Tibial nerve (tissue), 4 donors: ENCODE measurements around the gene HOXA4. TPM values are rescaled to one million over a fixed set of nuclear protein-coding genes. Genes with fewer than 3 reads are reported as not detected.
A peak's percentile ranks its signal among the peaks of the same experiment; 100 is the strongest.

Source experiments
- DNase-seq, 2 donors: peaks; one replicate each; pipeline ENCODE4 v3.0.0-alpha.2; 2019; ENCODE audit warnings: low spot score in 2 of 2
- H3K27ac ChIP-seq, 4 donors: fragments of 200-600 bp; sonication (generic) in 3 of 4; one replicate each; pipeline ENCODE4 v1.5.1; 2017 to 2019; ENCODE audit warnings: mild to moderate bottlenecking in 1 of 4
- H3K27me3 ChIP-seq, 2 donors: fragments of 200-600 bp; sonication (generic) in 1 of 2; one replicate each; pipeline versions ENCODE4 v1.5.1 to v1.6.0; 2017 to 2019
- H3K36me3 ChIP-seq, 3 donors: fragments of 200-600 bp; sonication (generic); one replicate each; pipeline ENCODE4 v1.5.1; 2018 to 2019
- H3K4me1 ChIP-seq, 4 donors: fragments of 200-600 bp; sonication (generic) in 3 of 4; one replicate each; pipeline ENCODE4 v1.5.1; 2017 to 2019
- H3K4me3 ChIP-seq, 4 donors: fragments of 200-600 bp; sonication (generic) in 3 of 4; one replicate each; pipeline ENCODE4 v1.5.1; 2017 to 2019; ENCODE audit warnings: mild to moderate bottlenecking in 1 of 4, moderate library complexity in 1 of 4
- H3K9me3 ChIP-seq, 4 donors: fragments of 200-600 bp; sonication (generic) in 3 of 4; one replicate each; pipeline ENCODE4 v1.5.1; 2017 to 2019
- CTCF ChIP-seq, 5 experiments: fragments of 200-600 bp in 3 of 5; fragments of 450-650 bp in 2 of 5; sonication (generic) in 3 of 5; IDR thresholded peaks; one replicate each; pipeline ENCODE4 v1.5.1; 2016 to 2019; ENCODE audit warnings: antibody characterized with exemption in 5 of 5, mild to moderate bottlenecking in 3 of 5, moderate library complexity in 2 of 5
- EP300 ChIP-seq, 2 donors: sonication (generic); formaldehyde crosslinking; IDR thresholded peaks; one replicate each; pipeline ENCODE4 v1.6.1; 2017; ENCODE audit warnings: antibody characterized with exemption in 2 of 2, mild to moderate bottlenecking in 1 of 2
- POLR2A ChIP-seq, 2 donors: fragments of 450-650 bp; IDR thresholded peaks; one replicate each; pipeline ENCODE4 v1.6.1; 2017; ENCODE audit warnings: antibody characterized with exemption in 2 of 2, mild to moderate bottlenecking in 2 of 2, moderate library complexity in 2 of 2
- WGBS, 2 donors: methylation state at CpG; one replicate each; pipeline ENCODE4 v1.1.5; 2018; 5-methylcytosine and 5-hydroxymethylcytosine counted together
- total RNA-seq, 4 donors: library from RNA; depleted of rRNA; stranded (reverse); fragments of >200 nt; gene quantifications; one replicate each; pipeline ENCODE4 v1.1.0, GENCODE V29; 2016

Gene HOXA4
- total RNA-seq, 4 donors from 2014 or later: 4.4 to 6.3 (median 4.7) TPM

GRCh38 chr7:27118580-27118979, 12.0 kb downstream of the HOXA4 start:
- H3K27ac ChIP-seq: peak overlapping the region in 1 of 4 donors; percentile 29
- WGBS, 2 donors: 47 to 52% methylated on average over 3 of the region's 3 CpGs
- no peak for DNase-seq
- no peak overlapping the region for H3K4me3 ChIP-seq
- H3K36me3 ChIP-seq: peaks cover 0 to 16% (median 0%) of the 10 kb centered on the region in 3 donors
- peaks cover 0 to 52% (median 1%) of the 10 kb centered on the region in 4 donors for H3K4me1 ChIP-seq
- peaks cover 0 to 40% of the 10 kb centered on the region in 2 donors for H3K27me3 ChIP-seq
- H3K9me3 ChIP-seq: no peaks in the 10 kb centered on the region
- TF ChIP-seq CTCF (IDR thresholded peaks at IDR 0.05) (no peak), POLR2A (IDR thresholded peaks at IDR 0.05) (no peak), EP300 (IDR thresholded peaks at IDR 0.05) (no peak)

GRCh38 chr7:27117887-27118491, 12.6 kb downstream of the HOXA4 start:
- H3K27me3 ChIP-seq: peaks cover 0 to 40% of the 10 kb centered on the region in 2 donors
- H3K9me3 ChIP-seq: no peaks in the 10 kb centered on the region

GRCh38 chr7:27116962-27117886, 13.3 kb downstream of the HOXA4 start:
- Histone ChIP-seq H3K27me3 (peaks cover 0 to 47% of the 10 kb centered on the region in 2 donors), H3K4me1 (peaks cover 0 to 54% (median 1%) of the 10 kb centered on the region in 4 donors), H3K27ac (peak overlapping the region in 3 of 4 donors; percentile 19 to 83 (median 29)), H3K4me3 (peak overlapping the region in 1 of 4 donors; percentile 4), H3K9me3 (no peaks in the 10 kb centered on the region), H3K36me3 (peaks cover 0 to 11% (median 0%) of the 10 kb centered on the region in 3 donors)
- TF ChIP-seq POLR2A (IDR thresholded peaks at IDR 0.05) (no peak), EP300 (IDR thresholded peaks at IDR 0.05) (no peak), CTCF (IDR thresholded peaks at IDR 0.05) (no peak)
- 76 to 78% methylated on average over 12 of the region's 12 CpGs for WGBS, 2 donors
- DNase-seq: no peak

More at GRCh38 chr7:27117887-27118491, 12.6 kb downstream of the HOXA4 start:
- Histone ChIP-seq H3K4me3 (peak overlapping the region in 1 of 4 donors; percentile 4), H3K36me3 (peaks cover 0 to 16% (median 0%) of the 10 kb centered on the region in 3 donors), H3K4me1 (peaks cover 0 to 52% (median 1%) of the 10 kb centered on the region in 4 donors), H3K27ac (peak overlapping the region in 3 of 4 donors; percentile 4 to 29 (median 19))
- 59 to 62% methylated on average over 19 of the region's 19 CpGs for WGBS, 2 donors
- no peak for TF ChIP-seq EP300 (IDR thresholded peaks at IDR 0.05)
- no peak for TF ChIP-seq POLR2A (IDR thresholded peaks at IDR 0.05)
- TF ChIP-seq CTCF (IDR thresholded peaks at IDR 0.05): no peak
- no peak for DNase-seq

- H3K9me3 ChIP-seq: no peaks in the 10 kb centered on the region
- peak overlapping the region in 2 of 4 donors; percentile 6 to 18 for H3K4me3 ChIP-seq
- WGBS, 2 donors: 78 to 81% methylated on average over 20 of the region's 20 CpGs
- peak overlapping the region in 2 of 4 donors; percentile 29 to 83 for H3K27ac ChIP-seq
- H3K27me3 ChIP-seq: peaks cover 0 to 47% of the 10 kb centered on the region in 2 donors
- no peak for TF ChIP-seq EP300 (IDR thresholded peaks at IDR 0.05)
- TF ChIP-seq POLR2A (IDR thresholded peaks at IDR 0.05): no peak
- TF ChIP-seq CTCF (IDR thresholded peaks at IDR 0.05): no peak
- H3K4me1 ChIP-seq: peaks cover 0 to 59% (median 1%) of the 10 kb centered on the region in 4 donors
- H3K36me3 ChIP-seq: peaks cover 0 to 7% (median 0%) of the 10 kb centered on the region in 3 donors
- no peak for DNase-seq
Observed at GRCh38 chr7:27116031-27116961, 14.3 kb downstream of the HOXA4 start.
